ENCODE measurements around the gene APOO. TPM values are rescaled to one million over a fixed set of nuclear protein-coding genes. Genes with fewer than 3 reads are reported as not detected.

The APOO gene
- total RNA-seq, 1 experiment from 2014 or later, result 95.3 TPM

DNA sequence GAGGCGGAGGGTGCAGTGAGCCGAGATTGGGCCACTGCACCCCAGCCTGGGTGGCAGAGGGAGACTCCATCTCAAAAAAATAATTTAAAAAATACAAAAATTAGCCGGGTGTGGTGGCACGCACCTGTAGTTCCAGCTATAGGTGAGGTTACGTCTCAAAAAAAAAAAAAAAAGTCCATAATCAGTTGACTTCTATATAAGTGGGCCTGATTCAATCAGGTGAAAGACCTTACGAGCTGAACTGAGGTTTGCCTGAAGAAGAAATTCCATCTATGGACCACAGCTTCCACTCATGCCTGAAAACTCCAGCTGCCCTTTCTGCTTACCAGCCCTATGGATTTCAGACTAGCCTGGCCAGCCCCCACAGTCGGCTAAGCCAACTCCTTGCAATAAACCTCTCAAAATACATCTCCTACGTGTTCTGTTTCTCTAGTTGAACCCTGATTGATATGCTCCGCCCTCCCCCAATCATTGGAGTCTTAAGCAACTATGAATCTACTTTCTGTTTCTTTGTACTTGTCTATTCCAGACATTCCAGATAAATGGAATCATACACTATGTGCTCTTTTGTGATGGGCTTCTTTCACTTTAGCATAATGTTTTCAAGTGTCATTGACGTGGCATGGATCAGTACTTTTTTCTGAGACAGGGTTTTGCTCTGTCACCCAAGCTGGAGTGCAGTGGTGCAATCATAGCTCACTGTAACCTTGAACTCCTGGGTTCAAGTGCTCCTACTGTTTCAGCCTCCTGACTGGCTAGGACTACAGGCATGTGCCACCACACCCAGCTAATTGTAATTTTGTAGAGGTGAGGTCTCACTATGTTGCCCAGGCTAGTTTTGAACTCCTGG lies 88.1 kb downstream of the APOO start:
- Histone ChIP-seq H3K4me1 (ENCODE audit: insufficient read depth, low read length) (no peaks in the 10 kb centered on the region), H3K79me1 (ENCODE audit: insufficient read depth, low read depth, low read length, poor library complexity, severe bottlenecking) (no peaks in the 10 kb centered on the region), H3K9ac (ENCODE audit: extremely low read depth, insufficient read length, low read length) (no peak overlapping the region), H4K91ac (ENCODE audit: insufficient read length, low read depth, low read length) (no peak overlapping the region), H3K27me3 (ENCODE audit: insufficient read depth, low read length) (no peaks in the 10 kb centered on the region), H3K18ac (ENCODE audit: insufficient read length, low read depth, low read length) (no peak overlapping the region), H2BK20ac (ENCODE audit: low read depth, low read length, poor library complexity, severe bottlenecking) (no peak overlapping the region), H2AFZ (ENCODE audit: low read length) (no peak overlapping the region), H2AK5ac (ENCODE audit: insufficient read length, low read length) (no peak overlapping the region), H3K79me2 (ENCODE audit: insufficient read depth, low read length) (no peaks in the 10 kb centered on the region), H2BK12ac (ENCODE audit: insufficient read length, low read depth, low read length) (no peak overlapping the region), H3K14ac (ENCODE audit: insufficient read depth, low read length) (no peak overlapping the region), H3K23me2 (ENCODE audit: insufficient read length, low read depth, low read length, poor library complexity, severe bottlenecking) (no peaks in the 10 kb centered on the region), H3K56ac (ENCODE audit: insufficient read length, low read depth, low read length) (no peak overlapping the region), H3K23ac (ENCODE audit: insufficient read length, low read depth, low read length) (no peak overlapping the region), H4K8ac (replicated peaks; ENCODE audit: insufficient read length, low read depth, low read length) (no peak overlapping the region), H4K5ac (ENCODE audit: insufficient read length, low read depth, low read length) (no peak overlapping the region), H2BK120ac (ENCODE audit: low read depth, low read length, poor library complexity, severe bottlenecking) (no peak overlapping the region), H3K4me2 (ENCODE audit: insufficient read depth, insufficient read length, low read length) (no peak overlapping the region), H2BK15ac (ENCODE audit: low read depth, low read length) (no peak overlapping the region), H3K9me3 (ENCODE audit: control insufficient read depth, low read depth, low read length) (no peaks in the 10 kb centered on the region), H2BK5ac (ENCODE audit: insufficient read length, low read length) (no peak overlapping the region), H3K27ac (ENCODE audit: insufficient read length, low read depth, low read length) (no peak overlapping the region), H3T11ph (ENCODE audit: low read length) (no peak overlapping the region), H3K4ac (ENCODE audit: low read depth, low read length) (no peak overlapping the region), H4K20me1 (ENCODE audit: control insufficient read depth, insufficient read depth, insufficient read length) (no peaks in the 10 kb centered on the region)
- no peak overlapping the region for H3K27ac Mint-ChIP-seq
- TF ChIP-seq, protein P1, sequence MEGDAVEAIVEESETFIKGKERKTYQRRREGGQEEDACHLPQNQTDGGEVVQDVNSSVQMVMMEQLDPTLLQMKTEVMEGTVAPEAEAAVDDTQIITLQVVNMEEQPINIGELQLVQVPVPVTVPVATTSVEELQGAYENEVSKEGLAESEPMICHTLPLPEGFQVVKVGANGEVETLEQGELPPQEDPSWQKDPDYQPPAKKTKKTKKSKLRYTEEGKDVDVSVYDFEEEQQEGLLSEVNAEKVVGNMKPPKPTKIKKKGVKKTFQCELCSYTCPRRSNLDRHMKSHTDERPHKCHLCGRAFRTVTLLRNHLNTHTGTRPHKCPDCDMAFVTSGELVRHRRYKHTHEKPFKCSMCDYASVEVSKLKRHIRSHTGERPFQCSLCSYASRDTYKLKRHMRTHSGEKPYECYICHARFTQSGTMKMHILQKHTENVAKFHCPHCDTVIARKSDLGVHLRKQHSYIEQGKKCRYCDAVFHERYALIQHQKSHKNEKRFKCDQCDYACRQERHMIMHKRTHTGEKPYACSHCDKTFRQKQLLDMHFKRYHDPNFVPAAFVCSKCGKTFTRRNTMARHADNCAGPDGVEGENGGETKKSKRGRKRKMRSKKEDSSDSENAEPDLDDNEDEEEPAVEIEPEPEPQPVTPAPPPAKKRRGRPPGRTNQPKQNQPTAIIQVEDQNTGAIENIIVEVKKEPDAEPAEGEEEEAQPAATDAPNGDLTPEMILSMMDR (conservative IDR thresholded peaks at IDR 0.05), result no peak
- H3K36me3 Mint-ChIP-seq (ENCODE audit: insufficient read depth in 1 of 3, low read depth in 3 of 3), result 0 out of 7 replicates have a peak, but pooled peaks cover 0 to 1% (median 0%) of the 10 kb centered on the region in 3 experiments
- H3K27me3 Mint-ChIP-seq (ENCODE audit: low read depth), result no peaks in the 10 kb centered on the region
- H3K4me3 Mint-ChIP-seq, result no peak overlapping the region
- no peak for DNase-seq
- no peaks in the 10 kb centered on the region; a peak in 1 of 5 replicates for H3K9me3 Mint-ChIP-seq
- H3K4me1 Mint-ChIP-seq, result no peaks in the 10 kb centered on the region
- no CpG with 5 or more reads among the region's 10 CpGs for WGBS (ENCODE audit: extremely low coverage, insufficient read length, low lambda C conversion rate)

Data from H9 (cell line).